H1 (cell line): ENCODE data around the gene BLNK.

ENCODE experiments used
- ATF2 ChIP-seq: IDR thresholded peaks from 2 replicates; pipeline ENCODE4 v1.6.1; 2012; ENCODE audit warnings: low read length, inconsistent platforms
- CTCF ChIP-seq, 3 experiments: IDR thresholded peaks; 1 replicate in 2 of 3; 2 replicates in 1 of 3; pipeline versions ENCODE4 v1.5.1 to v1.6.1; 2011; ENCODE audit warnings: low read length in 3 of 3, mild to moderate bottlenecking in 3 of 3, inconsistent platforms in 2 of 3, low read depth in 1 of 3, moderate library complexity in 1 of 3; ENCODE audit not compliant: insufficient read depth in 1 of 3; ENCODE audit errors: control extremely low read depth in 1 of 3
- EP300 ChIP-seq, 2 experiments: IDR thresholded peaks; 1 replicate in 1 of 2; 2 replicates in 1 of 2; pipeline ENCODE4 v1.6.1; 2011 to 2012; ENCODE audit warnings: low read depth in 2 of 2, low read length in 2 of 2, mild to moderate bottlenecking in 2 of 2, borderline replicate concordance in 1 of 2, inconsistent platforms in 1 of 2, moderate library complexity in 1 of 2
- EZH2 ChIP-seq: fragments of 200-600 bp; sonication (generic); IDR thresholded peaks from 2 replicates; pipeline ENCODE4 v1.7.1; 2012; ENCODE audit warnings: low read depth, mild to moderate bottlenecking, moderate library complexity, low read length, inconsistent platforms; ENCODE audit not compliant: severe bottlenecking
- HDAC2 ChIP-seq, 2 experiments: fragments of 300-600 bp in 1 of 2; sonication (generic) in 1 of 2; IDR thresholded peaks; 2 replicates each; pipeline ENCODE4 v1.6.1; 2011 to 2012; ENCODE audit warnings: low read depth in 2 of 2, low read length in 2 of 2, mild to moderate bottlenecking in 2 of 2, moderate library complexity in 2 of 2, borderline replicate concordance in 1 of 2, inconsistent platforms in 1 of 2
- MAFK ChIP-seq: IDR thresholded peaks from 2 replicates; pipeline ENCODE4 v1.6.1; 2012; ENCODE audit warnings: low read depth, mild to moderate bottlenecking, improper control_type of control experiment, low read length
- SUZ12 ChIP-seq: fragments of 200-600 bp; sonication (generic); IDR thresholded peaks from 2 replicates; pipeline ENCODE4 v1.6.1; 2012; ENCODE audit warnings: mild to moderate bottlenecking, inconsistent platforms, low read length, moderate library complexity, mixed read lengths
- TAF1 ChIP-seq: IDR thresholded peaks from 2 replicates; pipeline ENCODE4 v1.6.1; 2011; ENCODE audit warnings: mild to moderate bottlenecking, low read depth, low read length
- ZNF274 ChIP-seq: IDR thresholded peaks from 2 replicates; pipeline ENCODE4 v1.7.0; 2012; ENCODE audit warnings: low read length, borderline replicate concordance; ENCODE audit errors: extremely low read depth

GRCh38 chr10:96217711-96218110, 53.7 kb downstream of the BLNK start:
- TF ChIP-seq SUZ12, result no peak
- no peak for TF ChIP-seq CTCF (IDR thresholded peaks at IDR 0.05; ENCODE audit: control extremely low read depth in 1 of 3, insufficient read depth in 1 of 3, low read depth in 1 of 3, low read length in 3 of 3)
- no peak for TF ChIP-seq EP300 (IDR thresholded peaks at IDR 0.05; ENCODE audit: borderline replicate concordance in 1 of 2, low read depth in 2 of 2, low read length in 2 of 2)
- no peak for TF ChIP-seq HDAC2 (IDR thresholded peaks at IDR 0.05; ENCODE audit: borderline replicate concordance in 1 of 2, low read depth in 2 of 2, low read length in 2 of 2)
- no peak for TF ChIP-seq MAFK
- TF ChIP-seq ZNF274, result no peak
- no peak for TF ChIP-seq ATF2
- TF ChIP-seq EZH2, result no peak
- no peak for TF ChIP-seq TAF1
